WERI-Rb-1 (cell line): Measurements from ENCODE around the gene PRKAR2B.

Experiments used
- DNase-seq: peaks from one replicate; pipeline ENCODE4 v3.0.0-alpha.2; 2020
- H3K27ac ChIP-seq: fragments of 250-450 bp; sonication (Bioruptor Pico); 2 replicates; pipeline ENCODE4 v1.5.1; 2020; ENCODE audit warnings: mild to moderate bottlenecking, moderate library complexity
- H3K27me3 ChIP-seq: fragments of 250-450 bp; sonication (Bioruptor Pico); 2 replicates; pipeline ENCODE4 v1.5.1; 2021; ENCODE audit warnings: mild to moderate bottlenecking, low read depth, moderate library complexity; ENCODE audit not compliant: insufficient read depth, severe bottlenecking
- H3K36me3 ChIP-seq: fragments of 250-450 bp; sonication (Bioruptor Pico); 2 replicates; pipeline ENCODE4 v1.5.1; 2020; ENCODE audit warnings: mild to moderate bottlenecking, moderate library complexity
- H3K4me3 ChIP-seq: 2 replicates; pipeline ENCODE4 v1.5.1; 2011; ENCODE audit warnings: low read depth, mild to moderate bottlenecking, control low read depth, low read length
- H3K9me3 ChIP-seq: fragments of 250-450 bp; sonication (Bioruptor Pico); 2 replicates; pipeline ENCODE4 v1.5.1; 2021; ENCODE audit warnings: mild to moderate bottlenecking, moderate library complexity; ENCODE audit not compliant: severe bottlenecking
- CTCF ChIP-seq: IDR thresholded peaks from 2 replicates; pipeline ENCODE4 v1.5.1; 2011; ENCODE audit warnings: low read depth, mild to moderate bottlenecking, control low read depth, inconsistent platforms, low read length

The PRKAR2B gene

GRCh38 chr7:107100824-107101223 lies 56.3 kb downstream of the PRKAR2B start:
- Histone ChIP-seq H3K27me3 (no peaks in the 10 kb centered on the region), H3K4me3 (no peak overlapping the region), H3K9me3 (peaks cover 3% of the 10 kb centered on the region), H3K36me3 (no peaks in the 10 kb centered on the region), H3K27ac (no peak overlapping the region)
- no peak for TF ChIP-seq CTCF
- DNase-seq: no peak

GRCh38 chr7:107103369-107103768 lies 58.9 kb downstream of the PRKAR2B start:
- H3K36me3 ChIP-seq: no peaks in the 10 kb centered on the region
- no peak for DNase-seq
- TF ChIP-seq CTCF: no peak
- H3K27ac ChIP-seq: no peak overlapping the region
- H3K27me3 ChIP-seq: no peaks in the 10 kb centered on the region
- H3K9me3 ChIP-seq: peaks cover 3% of the 10 kb centered on the region
- H3K4me3 ChIP-seq: no peak overlapping the region

- no peaks in the 10 kb centered on the region for H3K27me3 ChIP-seq
- no peak overlapping the region for H3K27ac ChIP-seq
- no peaks in the 10 kb centered on the region for H3K9me3 ChIP-seq
- no peak overlapping the region for H3K4me3 ChIP-seq
- no peak for DNase-seq
- TF ChIP-seq CTCF: no peak
- no peaks in the 10 kb centered on the region for H3K36me3 ChIP-seq
Measured at GRCh38 chr7:107104801-107105200, 60.3 kb downstream of the PRKAR2B start.

GRCh38 chr7:107105591-107106245 lies 61.2 kb downstream of the PRKAR2B start:
- no peak for TF ChIP-seq CTCF
- Histone ChIP-seq H3K27ac (no peak overlapping the region), H3K27me3 (no peaks in the 10 kb centered on the region), H3K36me3 (no peaks in the 10 kb centered on the region), H3K4me3 (no peak overlapping the region), H3K9me3 (no peaks in the 10 kb centered on the region)
- DNase-seq: no peak

GRCh38 chr7:107108793-107109371 lies 64.4 kb downstream of the PRKAR2B start:
- no peak for TF ChIP-seq CTCF
- no peaks in the 10 kb centered on the region for H3K9me3 ChIP-seq
- H3K36me3 ChIP-seq: no peaks in the 10 kb centered on the region
- no peaks in the 10 kb centered on the region for H3K27me3 ChIP-seq
- no peak for DNase-seq
- no peak overlapping the region for H3K27ac ChIP-seq
- no peak overlapping the region for H3K4me3 ChIP-seq

- no peaks in the 10 kb centered on the region for H3K9me3 ChIP-seq
- no peaks in the 10 kb centered on the region for H3K36me3 ChIP-seq
- no peak for DNase-seq
- H3K27ac ChIP-seq: no peak overlapping the region
- H3K4me3 ChIP-seq: no peak overlapping the region
- no peak for TF ChIP-seq CTCF
- no peaks in the 10 kb centered on the region for H3K27me3 ChIP-seq
Measured at GRCh38 chr7:107109955-107110354, 65.5 kb downstream of the PRKAR2B start.
